Endothelial cell of umbilical vein (primary cell): ENCODE results near the gene KRTAP5-2. TPM values are rescaled to one million over a fixed set of nuclear protein-coding genes. Genes with fewer than 3 reads are reported as not detected.

Experiments
- BruUV-seq: library from RNA; stranded (reverse); fragments of 400-500 nt; replicated peaks from 2 replicates; lab custom pipeline; 2021; lab: Mats Ljungman, UMichigan
- CTCF ChIA-PET: fragments of 300-600, 350-600 bp; sonication (Branson Sonifier 250); formaldehyde crosslinking; loops from one replicate; lab custom pipeline; 2021; ENCODE audit warnings: antibody characterized with exemption, inconsistent platforms; lab: Charles Lee
- POLR2A ChIA-PET: fragments of 300-600, 350-600 bp; sonication (Branson Sonifier 250); formaldehyde crosslinking; loops from one replicate; lab custom pipeline; 2021; ENCODE audit warnings: antibody characterized with exemption, inconsistent platforms; lab: Charles Lee
- DNase-seq: peaks from one replicate; pipeline ENCODE4 v3.0.0-alpha.2; 2011; ENCODE audit warnings: low read depth, low spot score
- FAIRE-seq: peaks from 2 replicates; lab custom pipeline; 2011; peaks lifted over from hg19 to GRCh38; lab: Jason Lieb, UNC
- H2AFZ ChIP-seq: 2 replicates; pipeline ENCODE4 v1.6.0; 2012; ENCODE audit warnings: low read depth, low read length, control low read depth, inconsistent platforms
- H3K27ac ChIP-seq: 2 replicates; pipeline ENCODE4 v1.5.1; 2011; ENCODE audit warnings: low read depth, mild to moderate bottlenecking, control low read depth, low read length, moderate library complexity; ENCODE audit not compliant: insufficient read depth
- H3K27me3 ChIP-seq, 2 experiments: 2 replicates each; pipeline versions ENCODE4 v1.6.0 to v1.6.1; 2011; ENCODE audit warnings: low read length in 2 of 2, mixed read lengths in 1 of 2; ENCODE audit not compliant: control insufficient read depth in 2 of 2, insufficient read depth in 2 of 2
- H3K36me3 ChIP-seq, 2 experiments: 2 replicates in 1 of 2; 3 replicates in 1 of 2; pipeline ENCODE4 v1.5.1; 2011; ENCODE audit warnings: low read length in 2 of 2, mild to moderate bottlenecking in 1 of 2, moderate library complexity in 1 of 2; ENCODE audit not compliant: control insufficient read depth in 2 of 2, insufficient read depth in 2 of 2; ENCODE audit errors: extremely low read depth in 1 of 2
- H3K4me1 ChIP-seq: 3 replicates; pipeline ENCODE4 v1.5.1; 2011; ENCODE audit warnings: mild to moderate bottlenecking, low read length; ENCODE audit not compliant: control insufficient read depth, insufficient read depth; ENCODE audit errors: extremely low read depth
- H3K4me2 ChIP-seq: 2 replicates; pipeline ENCODE4 v1.6.1; 2011; ENCODE audit warnings: low read length, control low read depth, mixed read lengths; ENCODE audit not compliant: insufficient read depth
- H3K4me3 ChIP-seq, 3 experiments: fragments of 200-600 bp in 1 of 3; sonication (generic), shearing (Covaris generic) in 1 of 3; replicated peaks in 1 of 3; 2 replicates each; pipeline ENCODE4 v1.5.1; 2011 to 2016; ENCODE audit warnings: control low read depth in 3 of 3, low read length in 3 of 3, mild to moderate bottlenecking in 2 of 3, inconsistent platforms in 1 of 3, low read depth in 1 of 3, moderate library complexity in 1 of 3; ENCODE audit not compliant: insufficient read depth in 1 of 3
- H3K79me2 ChIP-seq: 2 replicates; pipeline ENCODE4 v1.6.0; 2012; ENCODE audit warnings: low read length, inconsistent platforms; ENCODE audit not compliant: control insufficient read depth, insufficient read depth
- H3K9ac ChIP-seq: replicated peaks from 2 replicates; pipeline ENCODE3; 2011; ENCODE audit warnings: low read length, control low read depth; ENCODE audit not compliant: insufficient read depth; ENCODE audit errors: extremely low read depth
- H3K9me1 ChIP-seq: replicated peaks from 3 replicates; pipeline ENCODE4 v1.6.0; 2011; ENCODE audit warnings: mild to moderate bottlenecking, low read length; ENCODE audit not compliant: control insufficient read depth, insufficient read depth; ENCODE audit errors: extremely low read depth
- H3K9me3 ChIP-seq: replicated peaks from 2 replicates; pipeline ENCODE4 v1.5.1; 2012; ENCODE audit warnings: low read length, inconsistent platforms; ENCODE audit not compliant: control insufficient read depth, insufficient read depth
- H4K20me1 ChIP-seq: replicated peaks from 2 replicates; pipeline ENCODE3; 2011; ENCODE audit warnings: mild to moderate bottlenecking, low read length; ENCODE audit not compliant: control insufficient read depth, insufficient read depth; ENCODE audit errors: extremely low read depth
- CTCF ChIP-seq, 2 donors: IDR thresholded peaks; 1 replicate in 1 of 2; 2 replicates in 1 of 2; pipeline ENCODE4 v1.5.1; 2011; ENCODE audit warnings: low read length in 2 of 2, mild to moderate bottlenecking in 2 of 2, moderate library complexity in 2 of 2, control low read depth in 1 of 2, inconsistent platforms in 1 of 2, low read depth in 1 of 2; ENCODE audit not compliant: insufficient read depth in 1 of 2; ENCODE audit errors: extremely low read depth in 1 of 2
- EZH2 ChIP-seq: IDR thresholded peaks from 2 replicates; pipeline ENCODE4 v1.6.1; 2012; ENCODE audit warnings: borderline replicate concordance, low read depth, mild to moderate bottlenecking, moderate library complexity, low read length, inconsistent platforms; ENCODE audit not compliant: severe bottlenecking
- FOS ChIP-seq: IDR thresholded peaks from 2 replicates; pipeline ENCODE4 v1.6.1; 2011; ENCODE audit warnings: mild to moderate bottlenecking, low read length, moderate library complexity, borderline replicate concordance; ENCODE audit not compliant: insufficient read depth
- GATA2 ChIP-seq: IDR thresholded peaks from 2 replicates; pipeline ENCODE4 v1.7.0; 2011; ENCODE audit warnings: low read depth, mild to moderate bottlenecking, moderate library complexity, mixed read lengths, low read length; ENCODE audit not compliant: insufficient read length, insufficient read depth
- JUN ChIP-seq: IDR thresholded peaks from 2 replicates; pipeline ENCODE4 v1.6.1; 2011; ENCODE audit warnings: borderline replicate concordance, low read depth; ENCODE audit not compliant: insufficient read length, insufficient read depth
- MAX ChIP-seq: IDR thresholded peaks from 2 replicates; pipeline ENCODE4 v1.6.1; 2011; ENCODE audit not compliant: insufficient read depth, insufficient read length
- MYC ChIP-seq: IDR thresholded peaks from one replicate; pipeline ENCODE4 v1.6.1; 2011; ENCODE audit warnings: mild to moderate bottlenecking, low read depth, low read length
- POLR2A ChIP-seq: IDR thresholded peaks from 2 replicates; pipeline ENCODE4 v1.6.1; 2012; ENCODE audit warnings: low read depth, mild to moderate bottlenecking, control low read depth, low read length
- POLR2AphosphoS5 ChIP-seq: IDR thresholded peaks from 2 replicates; pipeline ENCODE4 v1.6.1; 2012; ENCODE audit warnings: low read depth, mild to moderate bottlenecking, control low read depth, low read length, moderate library complexity; ENCODE audit not compliant: insufficient read depth
- dilution Hi-C: fragments of 300-500 bp; cut with MboI; formaldehyde crosslinking; loops from one replicate; pipeline ENCODE4 v1.15.0; 2019; ENCODE audit warnings: low sequenced_read_pairs; ENCODE audit not compliant: extremely low pct_ligation_motif_present
- intact Hi-C: fragments of 100-400 bp; cut with micrococcal nuclease; formaldehyde crosslinking; loops from one replicate; pipeline ENCODE4 v1.10.0; 2022
- polyA plus RNA-seq, 4 experiments: library from polyadenylated mRNA; depleted of rRNA in 3 of 4; stranded (reverse) in 3 of 4; unstranded in 1 of 4; fragments of >200 nt; gene quantifications; 2 replicates each; pipeline versions ENCODE4 v1.2.1 to v1.2.3, GENCODE V29; 2011 to 2012; ENCODE audit warnings: missing spikeins in 1 of 4
- total RNA-seq: library from RNA; stranded (reverse); gene quantifications from 2 replicates; pipeline ENCODE4 v1.2.3, GENCODE V29; 2021

Gene KRTAP5-2
- total and polyA plus RNA-seq, 2 donors (not counting 3 experiments of a cell fraction or from before 2014, with no cell fraction given) = not detected

- no TSS peak for BruUV-seq
- Histone ChIP-seq H3K4me3 (peak overlapping the region in 1 of 3 experiments; percentile 5), H3K9ac (no peak overlapping the region), H3K36me3 (no peaks in the 10 kb centered on the region), H3K4me1 (peaks cover 11% of the 10 kb centered on the region), H3K27me3 (peaks cover 2 to 3% of the 10 kb centered on the region in 2 experiments), H3K9me1 (no peaks in the 10 kb centered on the region), H4K20me1 (no peaks in the 10 kb centered on the region), H3K27ac (no peak overlapping the region), H3K9me3 (no peaks in the 10 kb centered on the region), H2AFZ (peak overlapping the region; percentile 6), H3K4me2 (peak overlapping the region; percentile 52), H3K79me2 (no peaks in the 10 kb centered on the region)
- ChIA-PET POLR2A (no interaction called here), CTCF (interaction anchor here (0.7 to 4.9 kb wide), 15 partner anchors 8 to 525 kb away, joined by 3 to 74 read pairs (median 4); partner anchors contain the start of gene KRTAP5-5)
- no peak for TF ChIP-seq MYC
- peak; percentile 70 for TF ChIP-seq GATA2
- DNase-seq (peak; percentile 56), FAIRE-seq (peak; percentile 81)
- dilution Hi-C loops = no loop called here
- intact Hi-C loops = loop anchor here (5.0 kb wide), 1 partner anchor 52 kb away; the partner anchor contains the start of gene KRTAP5-1
Observed at GRCh38 chr11:1639102-1639620, 41.1 kb upstream of the KRTAP5-2 start.

GRCh38 chr11:1638344-1638743, 40.2 kb upstream of the KRTAP5-2 start:
- Histone ChIP-seq H3K79me2 (no peaks in the 10 kb centered on the region), H4K20me1 (no peaks in the 10 kb centered on the region), H3K4me3 (no peak overlapping the region), H3K9ac (no peak overlapping the region), H3K4me1 (peaks cover 11% of the 10 kb centered on the region), H3K4me2 (no peak overlapping the region), H3K9me1 (no peaks in the 10 kb centered on the region), H3K27me3 (peaks cover 2 to 3% of the 10 kb centered on the region in 2 experiments), H2AFZ (no peak overlapping the region), H3K27ac (no peak overlapping the region), H3K36me3 (no peaks in the 10 kb centered on the region), H3K9me3 (no peaks in the 10 kb centered on the region)
- ChIA-PET CTCF (interaction anchor here (1.2 to 4.9 kb wide), 3 partner anchors 12 to 194 kb away, joined by 3 to 74 read pairs (median 4); no protein-coding TSS in a partner anchor), POLR2A (no interaction called here)
- intact Hi-C loops = loop anchor here (5.0 kb wide), 1 partner anchor 51 kb away; the partner anchor contains the start of gene KRTAP5-1
- no TSS peak for BruUV-seq
- dilution Hi-C loops = no loop called here
- TF ChIP-seq GATA2 (no peak), JUN (no peak), MYC (no peak), POLR2A (no peak), CTCF (IDR thresholded peaks at IDR 0.05; ENCODE audit: extremely low read depth in 1 of 2, insufficient read depth in 1 of 2, low read depth in 1 of 2, low read length in 2 of 2) (no peak), MAX (no peak), FOS (no peak), EZH2 (no peak), POLR2AphosphoS5 (no peak)
- no peak for DNase-seq
- FAIRE-seq = no peak
